HG03196 (cell line): ENCODE results near the gene KCNK4.
A peak's percentile ranks its signal among the peaks of the same experiment; 100 is the strongest.
"Not testable (repeated sequence)": the region's sequence is repeated elsewhere in the genome, so short reads cannot be mapped to it uniquely, and the experiment has no call there.

Experiments used
- ATAC-seq: cut with Tn5 transposase; IDR thresholded peaks from one replicate; pipeline ENCODE4 v1.9.1; 2021; ENCODE audit not compliant: unreplicated experiment

KCNK4 gene

GRCh38 chr11:64323373-64323772 lies 32.3 kb downstream of the KCNK4 start:
- ATAC-seq: no peak

- ATAC-seq: not testable (repeated sequence)
Measured at GRCh38 chr11:64323984-64324383, 32.9 kb downstream of the KCNK4 start.

GRCh38 chr11:64324692-64325469 lies 33.8 kb downstream of the KCNK4 start:
- ATAC-seq: no peak

GRCh38 chr11:64327375-64327774 lies 36.3 kb downstream of the KCNK4 start:
- ATAC-seq: no peak

- ATAC-seq: no peak
Measured at GRCh38 chr11:64327993-64328392, 36.9 kb downstream of the KCNK4 start.

GRCh38 chr11:64330888-64331287 lies 39.8 kb downstream of the KCNK4 start:
- no peak for ATAC-seq

- peak; percentile 48 for ATAC-seq
Measured at GRCh38 chr11:64331569-64332371, 40.7 kb downstream of the KCNK4 start.

GRCh38 chr11:64333556-64333955 lies 42.5 kb downstream of the KCNK4 start:
- ATAC-seq: no peak

- ATAC-seq: peak; percentile 73
Measured at GRCh38 chr11:64334764-64335735, 43.9 kb downstream of the KCNK4 start.

GRCh38 chr11:64337538-64338249 lies 46.6 kb downstream of the KCNK4 start:
- no peak for ATAC-seq

- ATAC-seq: no peak
Measured at GRCh38 chr11:64338716-64339115, 47.6 kb downstream of the KCNK4 start.

GRCh38 chr11:64339286-64339685 lies 48.2 kb downstream of the KCNK4 start:
- no peak for ATAC-seq

- ATAC-seq: peak; percentile 52
Measured at GRCh38 chr11:64339754-64340408, 48.8 kb downstream of the KCNK4 start, which contains the start of gene CCDC88B. Gene CCDC88B, plus strand, starts transcription at chr11:64340204. Its CDS starts 63 bp downstream, at chr11:64340267.

- peak; percentile 38 for ATAC-seq
Measured at GRCh38 chr11:64340671-64341335, 49.7 kb downstream of the KCNK4 start.

- ATAC-seq: no peak
Measured at GRCh38 chr11:64341429-64341828, 50.3 kb downstream of the KCNK4 start.

GRCh38 chr11:64341851-64342791 lies 51.0 kb downstream of the KCNK4 start:
- no peak for ATAC-seq

- no peak for ATAC-seq
Measured at GRCh38 chr11:64342869-64343745, 52.0 kb downstream of the KCNK4 start.
